Measurements from ENCODE around the gene DMC1. TPM values are rescaled to one million over a fixed set of nuclear protein-coding genes. Genes with fewer than 3 reads are reported as not detected.

Gene DMC1
- total and polyA plus RNA-seq, 7 donors, result 0.09 to 0.91 (median 0.34) TPM

GRCh38 chr22:38608992-38609750 is 39.2 kb upstream of the DMC1 start:
- WGBS, 3 donors, result 83 to 89% (median 88%) methylated on average over 13 of the region's 13 CpGs
- intact Hi-C loops (cut with DNase I), result no loop called here
- no peak for TF ChIP-seq CTCF (IDR thresholded peaks at IDR 0.05)

GRCh38 chr22:38607680-38608079 is 37.7 kb upstream of the DMC1 start:
- WGBS, 3 donors, result 89 to 96% (median 95%) methylated on average over 3 of the region's 3 CpGs
- ATAC-seq (no peak), DNase-seq (no peak)
- intact Hi-C loops (cut with DNase I), result no loop called here
- no peaks in the 10 kb centered on the region for H3K36me3 ChIP-seq (ENCODE audit: insufficient read depth in 1 of 2, low read depth in 1 of 2)
- H3K4me1 ChIP-seq, result peaks cover 11% of the 10 kb centered on the region
- H3K4me3 ChIP-seq, result no peak overlapping the region
- H3K9me3 ChIP-seq, result no peaks in the 10 kb centered on the region
- H3K27ac ChIP-seq, result no peak overlapping the region
- no peaks in the 10 kb centered on the region for H3K27me3 ChIP-seq (ENCODE audit: insufficient read depth in 3 of 3, low read length in 2 of 3)
- no peak for TF ChIP-seq CTCF (IDR thresholded peaks at IDR 0.05)

More at GRCh38 chr22:38608992-38609750, 39.2 kb upstream of the DMC1 start:
- Histone ChIP-seq H3K36me3 (ENCODE audit: insufficient read depth in 1 of 2, low read depth in 1 of 2) (no peaks in the 10 kb centered on the region), H3K4me1 (peaks cover 11% of the 10 kb centered on the region), H3K27me3 (ENCODE audit: insufficient read depth in 3 of 3, low read length in 2 of 3) (no peaks in the 10 kb centered on the region), H3K4me3 (no peak overlapping the region), H3K9me3 (no peaks in the 10 kb centered on the region), H3K27ac (no peak overlapping the region)
- no peak for DNase-seq
- no peak for ATAC-seq

- no peaks in the 10 kb centered on the region for H3K9me3 ChIP-seq
- H3K27ac ChIP-seq, result no peak overlapping the region
- DNase-seq, result no peak
- ATAC-seq, result no peak
- no peaks in the 10 kb centered on the region for H3K27me3 ChIP-seq (ENCODE audit: insufficient read depth in 3 of 3, low read length in 2 of 3)
- no peak overlapping the region for H3K4me3 ChIP-seq
- no peak for TF ChIP-seq CTCF (IDR thresholded peaks at IDR 0.05)
- 78 to 87% (median 83%) methylated on average over 1 of the region's 1 CpG for WGBS, 3 donors
- intact Hi-C loops (cut with DNase I), result no loop called here
- no peaks in the 10 kb centered on the region for H3K36me3 ChIP-seq (ENCODE audit: insufficient read depth in 1 of 2, low read depth in 1 of 2)
- peaks cover 11% of the 10 kb centered on the region for H3K4me1 ChIP-seq
These were observed 32.2 kb upstream of the DMC1 start for GRCh38 chr22:38602166-38602565.

GRCh38 chr22:38601221-38601764 is 31.3 kb upstream of the DMC1 start:
- DNase-seq, result no peak
- no peak for ATAC-seq
- no peak for TF ChIP-seq CTCF (IDR thresholded peaks at IDR 0.05)
- H3K9me3 ChIP-seq, result no peaks in the 10 kb centered on the region
- no peaks in the 10 kb centered on the region for H3K36me3 ChIP-seq (ENCODE audit: insufficient read depth in 1 of 2, low read depth in 1 of 2)
- peaks cover 5% of the 10 kb centered on the region for H3K4me1 ChIP-seq
- intact Hi-C loops (cut with DNase I), result no loop called here
- no peaks in the 10 kb centered on the region for H3K27me3 ChIP-seq (ENCODE audit: insufficient read depth in 3 of 3, low read length in 2 of 3)
- H3K4me3 ChIP-seq, result no peak overlapping the region
- no peak overlapping the region for H3K27ac ChIP-seq
- 40 to 89% (median 81%) methylated on average over 2 of the region's 2 CpGs for WGBS, 3 donors
